GM19324 (cell line): Measurements from ENCODE around the gene PDP2.
"Not testable (repeated sequence)": the region's sequence is repeated elsewhere in the genome, so short reads cannot be mapped to it uniquely, and the experiment has no call there.

ENCODE experiments used
- ATAC-seq: cut with Tn5 transposase; IDR thresholded peaks from one replicate; pipeline ENCODE4 v1.9.1; 2021; ENCODE audit warnings: mild to moderate bottlenecking, moderate library complexity; ENCODE audit not compliant: unreplicated experiment, low FRiP score

Gene PDP2

DNA sequence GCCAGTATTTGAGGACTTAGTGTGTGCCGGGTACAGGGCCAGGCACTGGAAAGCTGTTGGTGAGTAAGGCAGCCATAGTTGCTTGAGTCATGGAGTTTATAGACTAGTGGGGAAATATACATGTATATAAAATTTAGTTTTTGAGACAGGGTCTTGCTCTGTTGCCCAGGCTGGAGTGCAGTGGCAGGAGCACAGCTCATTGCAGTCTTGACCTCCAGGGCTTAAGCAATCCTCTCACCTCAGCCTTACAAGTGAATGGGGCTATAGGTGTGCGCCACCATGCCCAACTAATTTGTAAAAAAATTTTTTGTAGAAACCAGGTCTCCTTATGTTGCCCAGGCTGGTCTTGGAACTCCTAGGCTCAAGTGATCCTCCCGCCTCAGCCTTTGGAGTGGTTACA lies 2.4 kb downstream of the PDP2 start:
- ATAC-seq, result no peak

DNA sequence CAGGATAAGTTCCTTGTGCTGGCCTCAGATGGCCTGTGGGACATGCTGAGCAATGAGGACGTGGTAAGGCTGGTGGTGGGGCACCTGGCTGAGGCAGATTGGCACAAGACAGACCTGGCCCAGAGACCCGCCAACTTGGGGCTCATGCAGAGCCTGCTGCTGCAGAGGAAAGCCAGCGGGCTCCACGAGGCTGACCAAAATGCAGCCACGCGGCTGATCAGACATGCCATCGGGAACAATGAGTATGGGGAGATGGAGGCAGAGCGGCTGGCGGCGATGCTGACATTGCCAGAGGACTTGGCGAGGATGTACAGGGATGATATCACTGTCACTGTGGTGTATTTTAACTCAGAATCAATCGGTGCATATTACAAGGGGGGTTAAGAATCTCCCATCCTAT lies 5.2 kb downstream of the PDP2 start:
- ATAC-seq, result no peak

DNA sequence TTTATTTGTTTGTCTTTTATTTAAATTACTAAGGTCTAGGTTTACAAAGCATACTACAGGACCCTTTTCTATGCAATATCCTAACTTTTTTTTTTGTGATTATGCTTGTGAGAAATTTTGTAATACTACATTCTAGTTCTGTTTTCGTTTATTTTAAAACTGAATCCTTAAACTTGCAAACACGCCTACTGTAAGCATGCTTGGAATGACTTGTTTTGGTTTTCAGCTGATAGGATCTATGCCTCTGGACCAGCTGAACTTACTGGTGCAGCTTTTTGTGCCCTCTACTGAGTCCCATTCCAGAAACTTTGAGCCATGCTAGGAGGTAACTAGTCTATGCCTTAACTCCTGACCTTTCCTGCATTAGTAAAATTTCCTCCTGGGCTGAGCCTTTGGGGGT lies 6.0 kb downstream of the PDP2 start:
- ATAC-seq, result no peak

DNA sequence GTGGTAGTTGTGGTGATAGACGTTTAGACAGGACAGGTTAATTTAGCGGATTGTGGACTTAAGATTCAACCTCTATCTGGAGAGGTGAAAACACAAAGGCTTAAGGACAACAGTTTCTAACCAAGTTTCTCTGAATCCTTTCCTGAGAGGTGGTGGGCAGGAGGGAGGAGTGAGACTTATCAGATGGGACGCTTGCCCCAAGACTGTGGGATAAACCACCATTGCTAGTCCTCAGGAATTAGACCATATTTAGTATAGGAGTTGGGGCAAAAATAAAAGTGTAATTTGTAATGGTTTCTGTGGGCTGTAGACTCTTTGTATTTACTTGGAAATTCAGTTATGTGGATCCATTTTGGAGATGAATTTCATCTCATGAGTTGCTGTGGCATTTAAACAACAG lies 6.6 kb downstream of the PDP2 start:
- no peak for ATAC-seq

DNA sequence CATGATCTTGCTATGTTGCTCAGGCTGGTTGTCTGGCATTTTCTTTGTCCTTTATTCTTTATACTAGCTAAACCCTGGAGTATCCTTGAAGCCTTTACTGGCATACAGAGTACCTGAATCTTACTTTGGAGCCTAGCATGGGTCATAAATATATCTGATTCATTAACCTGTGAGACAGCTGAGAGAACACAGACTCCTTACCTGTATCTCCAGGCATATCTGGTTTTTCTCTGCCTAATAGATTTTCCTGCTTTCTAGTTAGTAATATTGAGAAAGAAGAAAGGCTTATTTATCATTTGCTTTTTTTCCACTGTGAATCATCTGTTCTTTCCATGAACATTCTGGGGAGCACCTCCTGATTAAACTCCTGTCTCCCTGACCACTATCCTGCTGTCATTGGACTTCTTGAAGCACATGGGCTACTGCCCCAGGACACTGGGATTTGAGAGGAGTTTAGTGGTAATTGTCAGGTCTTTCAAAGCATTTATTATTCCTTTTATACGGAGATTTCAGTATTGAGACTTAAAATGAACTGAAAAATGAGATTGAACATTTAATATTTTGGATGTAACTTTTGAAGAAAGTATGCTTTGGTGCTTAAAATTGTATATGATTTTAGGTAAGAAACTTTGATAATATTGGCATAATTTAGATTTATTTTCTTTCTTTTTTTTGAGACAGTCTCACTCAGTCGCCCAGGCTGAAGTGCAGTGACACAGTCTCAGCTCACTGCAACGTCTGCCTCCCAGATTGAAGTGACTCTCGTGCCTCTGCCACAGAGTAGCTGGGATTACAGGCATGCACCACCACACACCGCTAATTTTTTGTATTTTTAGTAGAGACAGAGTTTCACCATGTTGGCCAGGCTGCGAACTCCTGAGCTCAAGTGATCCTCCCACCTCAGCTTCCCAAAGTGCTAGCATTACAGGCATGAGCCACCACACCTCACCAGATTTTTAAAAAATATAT lies 8.6 kb downstream of the PDP2 start:
- ATAC-seq, result no peak

DNA sequence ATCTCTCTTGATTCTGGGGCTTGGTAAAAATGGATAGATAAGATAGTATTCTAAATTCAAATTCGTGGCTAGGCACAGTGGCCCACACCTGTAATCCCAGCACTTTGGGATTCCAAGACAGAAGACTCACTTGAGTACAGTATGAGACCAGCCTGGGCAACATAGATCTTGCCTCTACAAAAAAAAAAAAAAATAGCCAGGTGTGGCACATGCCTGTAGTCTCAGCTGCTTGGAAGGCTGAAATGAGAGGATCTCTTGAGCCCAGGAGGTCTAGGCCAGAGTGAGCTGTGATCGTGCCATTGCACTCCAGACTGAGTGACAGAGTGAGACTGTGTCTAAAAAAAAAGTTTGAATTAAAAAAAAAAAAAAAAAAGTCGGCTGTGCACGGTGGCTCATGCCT lies 9.3 kb downstream of the PDP2 start:
- ATAC-seq, result no peak

DNA sequence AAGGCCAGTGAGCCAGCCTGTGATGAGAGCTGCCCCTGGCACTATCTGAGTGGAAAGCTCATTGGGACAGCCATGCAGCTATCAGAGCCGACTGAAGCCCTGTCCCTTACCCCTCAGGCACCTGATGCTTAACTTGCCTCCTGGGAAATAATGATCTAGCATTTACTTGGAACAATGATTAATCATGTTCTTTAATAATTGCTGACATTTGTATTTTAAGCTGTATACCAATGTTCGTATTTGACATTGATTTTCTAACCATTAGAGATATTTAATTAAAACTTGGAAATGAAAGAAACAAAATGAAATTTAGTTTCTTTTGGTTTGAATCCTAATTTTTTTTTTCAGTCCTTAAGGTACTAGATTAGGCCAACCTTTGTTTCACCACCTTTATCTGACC lies 10.5 kb downstream of the PDP2 start:
- no peak for ATAC-seq

DNA sequence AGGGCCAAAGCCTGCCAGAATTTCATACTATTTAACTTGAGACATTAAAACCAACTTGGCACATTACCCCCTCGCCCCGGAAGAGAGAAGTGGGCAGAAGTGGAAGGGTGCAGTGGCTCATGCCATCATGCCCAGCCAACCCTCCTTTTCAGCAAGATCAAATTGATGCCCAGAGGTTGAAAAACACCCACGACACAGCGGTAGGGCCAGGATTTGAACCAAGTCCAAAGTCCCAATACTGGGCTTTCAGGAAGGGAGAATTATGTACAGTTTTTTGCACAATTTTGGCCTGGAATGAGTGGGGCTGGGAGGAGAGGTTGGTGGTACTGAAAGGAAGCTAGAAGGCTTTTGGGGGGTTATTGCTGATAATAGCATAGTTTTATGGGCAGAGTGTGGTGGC lies 11.0 kb downstream of the PDP2 start:
- ATAC-seq, result no peak

DNA sequence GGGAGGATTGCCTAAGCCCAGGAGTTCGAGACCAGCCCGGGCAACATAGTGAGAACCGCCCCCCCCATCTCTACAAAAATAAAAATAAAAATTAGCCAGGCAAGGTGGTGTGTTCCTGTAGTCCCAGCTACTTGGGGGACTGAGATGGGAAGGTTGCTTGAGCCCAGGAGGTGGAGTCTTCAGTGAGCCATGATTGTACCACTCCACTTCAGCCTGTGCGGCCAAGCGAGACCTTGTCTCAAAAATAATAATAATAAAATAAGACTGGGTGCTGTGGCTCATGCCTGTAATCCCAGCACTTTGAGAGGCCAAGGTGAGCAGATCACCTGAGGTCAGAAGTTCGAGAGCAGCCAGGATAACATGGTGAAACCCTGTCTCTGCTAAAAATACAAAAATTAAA lies 11.5 kb downstream of the PDP2 start:
- ATAC-seq, result no peak

DNA sequence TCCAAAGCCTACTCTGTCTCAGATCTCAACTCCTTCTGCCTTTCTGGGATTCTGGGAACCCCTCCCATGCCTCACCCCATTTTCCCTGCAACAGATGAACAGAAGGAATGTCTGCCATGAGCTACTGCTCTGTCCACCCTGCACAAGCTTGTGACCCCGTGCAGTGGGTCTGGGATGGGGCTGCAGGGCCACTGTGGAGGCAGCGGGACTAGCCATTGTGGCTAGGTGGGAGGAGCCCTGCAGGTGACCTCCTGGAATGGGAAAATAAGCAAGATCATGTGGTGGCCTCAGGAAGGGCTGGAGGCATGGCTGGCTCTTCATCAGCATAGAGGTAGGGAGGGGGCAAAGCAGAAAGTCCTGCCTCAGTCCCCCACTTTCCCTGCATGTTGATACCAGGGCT lies 13.7 kb downstream of the PDP2 start:
- no peak for ATAC-seq

DNA sequence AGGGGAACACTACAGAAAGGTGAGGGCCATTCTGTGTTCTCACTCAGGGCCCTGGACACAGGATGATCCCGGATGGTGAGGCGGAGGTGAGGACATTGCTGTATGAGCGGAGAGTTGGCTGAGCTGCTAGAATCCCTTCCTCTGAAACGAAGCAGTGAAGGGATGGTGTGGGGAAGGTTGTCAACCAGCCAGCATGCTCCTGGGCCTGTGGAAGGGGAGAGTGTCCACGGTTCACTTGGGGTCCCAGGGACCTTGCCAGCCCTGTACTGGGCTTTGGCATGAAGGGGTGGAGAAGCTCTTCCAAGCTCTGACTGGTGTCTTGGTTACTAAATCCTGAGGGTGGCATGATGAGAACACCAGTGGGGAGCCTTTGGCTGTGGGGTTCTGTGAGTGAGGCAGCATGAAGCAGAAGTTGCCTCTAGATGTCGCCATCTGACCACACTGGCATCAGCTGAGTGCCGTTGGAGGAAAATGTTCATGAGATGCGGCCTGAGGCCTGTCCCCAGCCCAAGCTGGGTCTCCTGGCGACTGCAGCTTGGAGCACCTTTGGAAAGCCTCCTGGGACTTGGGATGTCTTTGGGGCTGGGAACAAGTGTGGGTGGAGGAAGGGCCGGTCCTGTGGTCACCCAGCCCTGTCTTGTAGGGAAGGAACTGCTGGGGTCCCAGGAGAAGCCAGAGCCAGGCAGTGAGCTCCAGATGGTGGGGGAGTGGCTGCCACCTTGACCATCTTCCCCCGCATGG lies 14.8 kb downstream of the PDP2 start:
- no peak for ATAC-seq

DNA sequence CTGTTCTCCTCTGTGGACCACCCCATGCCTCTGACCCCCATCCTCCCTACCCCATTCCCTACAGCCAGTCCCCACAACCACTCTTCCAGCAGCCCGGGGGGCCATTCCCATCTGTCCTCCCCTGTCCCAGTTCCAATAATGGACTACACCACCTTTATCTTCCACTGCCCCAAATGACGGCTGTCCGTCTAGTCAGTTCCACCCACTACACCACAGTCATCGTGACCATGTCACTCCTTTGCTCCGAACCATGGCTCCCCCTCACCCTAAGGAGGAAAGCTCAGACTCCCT lies 15.3 kb downstream of the PDP2 start:
- no peak for ATAC-seq

DNA sequence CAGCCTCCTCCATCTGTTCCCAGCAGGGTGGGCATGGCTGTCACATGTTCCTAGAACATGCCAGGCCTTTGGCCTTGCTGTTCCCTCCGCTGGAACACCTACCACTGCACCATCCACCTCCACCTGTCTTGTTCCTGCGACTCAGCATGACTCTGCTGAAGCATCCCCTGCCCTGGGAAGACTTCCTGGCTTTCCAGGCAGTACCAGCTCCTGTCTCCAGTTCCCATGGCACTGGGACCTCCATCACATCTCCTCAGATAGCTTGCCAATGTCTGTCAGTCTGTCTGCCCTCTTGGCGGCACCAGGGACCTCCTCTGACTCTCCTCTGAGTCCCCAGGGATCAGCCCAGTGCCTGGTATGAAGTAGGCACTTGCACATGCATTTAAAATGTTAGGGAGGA lies 15.7 kb downstream of the PDP2 start:
- ATAC-seq, result no peak

DNA sequence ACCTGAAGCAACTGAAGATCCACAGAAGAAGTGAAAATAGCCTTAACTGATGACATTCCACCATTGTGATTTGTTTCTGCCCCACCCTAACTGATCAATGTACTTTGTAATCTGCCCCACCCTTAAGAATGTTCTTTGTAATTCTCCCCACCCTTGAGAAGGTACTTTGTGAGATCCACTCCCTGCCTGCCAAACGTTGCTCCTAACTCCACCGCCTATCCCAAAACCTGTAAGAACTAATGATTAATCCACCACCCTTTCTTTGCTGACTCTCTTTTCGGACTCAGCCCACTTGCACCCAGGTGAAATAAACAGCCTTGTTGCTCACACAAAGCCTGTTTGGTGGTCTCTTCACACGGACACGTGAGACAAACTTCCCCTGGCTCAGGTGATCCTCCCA lies 16.4 kb downstream of the PDP2 start:
- not testable (repeated sequence) for ATAC-seq

DNA sequence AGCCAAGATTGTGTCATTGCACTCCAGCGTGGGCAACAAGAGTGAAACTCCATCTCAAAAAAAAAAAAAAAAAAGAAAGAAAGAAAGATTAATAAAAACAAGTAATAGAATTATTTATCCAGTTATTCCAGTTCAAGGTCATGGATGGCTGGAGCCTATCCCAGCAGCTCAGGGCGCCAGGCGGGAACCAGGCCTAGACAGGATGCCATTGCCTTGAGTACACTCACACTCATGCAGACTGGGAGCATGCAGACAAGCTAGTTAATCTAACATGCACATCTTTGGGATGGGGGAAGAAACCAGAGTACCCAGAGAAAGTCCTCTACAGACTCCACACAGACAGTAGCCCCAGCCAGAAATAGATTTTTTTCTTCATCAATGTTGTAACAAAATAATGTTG lies 17.9 kb downstream of the PDP2 start:
- no peak for ATAC-seq

DNA sequence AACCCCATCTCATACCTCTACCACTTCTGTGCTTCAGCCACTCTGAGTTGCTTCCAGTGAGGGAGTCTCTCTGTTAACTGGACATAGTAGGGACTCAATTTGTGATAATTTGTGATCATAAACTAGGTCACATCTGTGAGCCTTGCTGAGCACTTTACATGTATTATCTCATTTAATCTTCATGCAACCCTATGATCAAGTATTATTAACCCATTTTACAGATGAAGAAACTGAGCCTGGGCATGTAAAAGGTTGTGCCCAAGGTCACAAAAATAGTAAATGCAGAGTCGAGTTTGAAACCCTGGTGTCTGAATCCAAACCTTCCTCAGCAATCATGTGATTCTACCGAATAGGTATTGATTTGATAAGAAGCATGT lies 18.6 kb downstream of the PDP2 start:
- no peak for ATAC-seq

DNA sequence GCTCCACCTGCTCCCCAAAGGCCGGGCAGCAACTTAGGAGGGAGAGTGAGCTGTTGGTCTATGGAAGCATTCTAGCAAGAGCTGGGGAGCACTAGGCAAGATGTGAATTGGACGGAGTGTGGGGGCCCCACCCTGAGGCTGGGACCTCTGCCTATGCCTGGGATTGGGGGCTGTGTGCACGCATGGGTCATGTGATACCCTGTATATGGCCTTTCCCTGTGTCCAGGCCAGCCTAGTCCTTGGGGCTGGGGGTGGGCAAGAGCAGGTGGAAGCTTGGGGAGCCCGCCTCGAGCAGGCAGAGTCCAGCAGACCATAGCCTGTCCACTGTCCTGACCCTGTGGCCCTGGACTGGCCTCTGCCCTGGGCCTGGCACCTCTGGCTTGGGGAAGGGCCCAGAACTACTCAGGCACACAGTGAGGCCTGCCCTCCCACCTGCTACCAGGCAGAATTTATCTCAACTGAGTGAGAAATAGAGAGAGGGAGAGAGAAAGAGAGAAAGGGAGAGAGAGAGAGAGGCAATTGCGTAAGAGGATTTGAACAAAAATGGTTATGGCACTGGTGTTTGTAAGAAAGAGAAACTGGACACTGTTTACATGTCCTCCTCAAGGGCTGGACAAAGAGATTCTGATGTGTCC lies 19.1 kb downstream of the PDP2 start:
- no peak for ATAC-seq

DNA sequence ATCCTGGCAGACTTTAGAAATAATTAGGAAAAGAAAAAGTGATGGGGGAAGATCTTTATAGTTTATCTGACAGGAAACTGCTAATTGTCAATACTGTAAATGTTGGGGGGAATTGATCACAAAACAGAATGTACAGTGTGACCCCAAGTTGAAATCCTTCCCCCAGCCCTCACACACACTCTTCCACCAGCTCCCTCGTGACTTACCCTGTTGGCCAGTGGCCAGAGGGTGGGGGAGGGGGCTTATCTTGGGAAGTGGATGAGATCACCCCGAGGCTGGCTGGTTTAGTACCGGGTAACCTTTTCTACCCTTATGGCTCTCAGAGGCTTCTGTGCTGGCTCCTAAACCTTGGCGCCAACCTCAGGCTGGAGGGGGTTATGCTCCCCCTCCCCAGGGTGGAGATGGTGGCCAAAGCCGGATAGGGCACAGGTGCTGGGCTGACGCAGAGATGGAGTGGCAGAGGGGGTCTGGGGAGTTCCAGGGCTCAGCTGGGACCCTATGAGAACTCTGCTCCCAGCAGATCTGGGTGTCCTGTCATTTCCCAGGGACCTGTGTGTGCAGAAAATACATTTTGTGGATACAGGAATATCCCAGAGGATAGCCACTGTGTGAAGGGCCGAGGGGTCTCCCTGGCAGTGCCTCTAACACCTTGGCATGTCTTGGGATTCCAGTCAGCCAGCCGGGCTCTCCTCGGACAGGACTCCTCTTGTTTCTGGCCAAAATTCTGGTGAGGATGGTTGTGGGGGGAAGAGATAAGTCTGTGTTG lies 19.8 kb downstream of the PDP2 start:
- no peak for ATAC-seq

DNA sequence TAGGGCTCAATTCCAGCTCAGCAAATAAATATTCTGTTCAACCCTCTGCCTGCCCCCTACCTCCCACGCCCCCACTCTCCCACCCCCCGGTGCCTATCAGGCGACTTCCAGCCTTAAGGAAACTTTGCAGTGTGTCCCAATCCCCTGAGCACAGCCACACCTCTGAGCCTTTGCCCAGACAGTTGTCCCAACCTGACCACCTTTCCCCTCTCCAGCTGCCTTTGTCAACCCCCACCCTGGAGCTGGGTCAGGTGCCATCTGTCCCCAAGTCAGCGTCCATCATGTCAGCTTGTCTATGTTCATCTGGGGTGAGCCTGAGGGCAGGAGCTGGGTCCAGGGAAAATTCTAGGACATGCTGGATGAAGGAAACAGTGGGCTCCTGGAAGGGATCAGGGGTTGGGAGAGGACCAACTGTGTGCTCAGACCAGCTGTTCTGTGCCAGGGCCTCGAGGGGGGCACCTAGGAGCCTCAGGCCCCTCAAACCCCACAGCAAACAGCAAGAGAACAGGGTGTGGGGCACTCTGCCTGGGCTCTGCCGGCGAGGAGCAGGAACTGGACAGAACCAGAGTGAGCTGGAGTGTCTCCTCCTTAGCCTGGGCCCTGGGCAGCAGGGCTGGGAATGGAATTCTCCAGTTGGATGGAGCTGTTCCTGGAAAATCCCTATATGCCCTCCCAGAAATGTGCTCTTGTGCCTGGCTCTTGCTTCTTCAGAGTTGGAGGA lies 20.6 kb downstream of the PDP2 start:
- no peak for ATAC-seq

DNA sequence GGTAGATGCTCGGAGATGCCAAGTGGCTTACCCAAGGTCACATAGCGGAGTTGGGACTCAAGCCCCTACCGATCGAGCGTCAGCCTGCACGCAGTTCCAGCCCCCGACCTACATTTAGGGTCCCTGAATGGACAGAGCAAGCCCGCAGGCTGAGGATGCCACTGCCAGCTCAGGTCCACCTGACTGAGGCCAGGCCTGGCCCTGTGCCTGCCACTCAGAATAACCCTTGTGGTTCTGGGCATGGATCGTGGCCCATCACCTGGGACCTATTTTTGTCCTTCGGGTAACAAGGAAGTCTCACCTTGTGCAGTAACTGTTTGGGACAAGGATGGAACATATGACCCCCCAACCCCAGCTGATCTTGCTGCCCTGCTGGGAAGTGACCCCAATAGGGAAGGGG lies 21.3 kb downstream of the PDP2 start:
- no peak for ATAC-seq
